D721Med (cell line): ENCODE measurements around the gene DMGDH.

ENCODE experiments used
- DNase-seq: peaks from one replicate; pipeline ENCODE4 v3.0.0; 2011; ENCODE audit warnings: low spot score; ENCODE audit not compliant: insufficient read length
- FAIRE-seq: peaks from 2 replicates; lab custom pipeline; 2011; peaks lifted over from hg19 to GRCh38; lab: Jason Lieb, UNC
- CTCF ChIP-seq: IDR thresholded peaks from 2 replicates; pipeline ENCODE4 v1.5.1; 2012; ENCODE audit warnings: mild to moderate bottlenecking, control low read depth; ENCODE audit not compliant: insufficient read depth; ENCODE audit errors: missing control alignments

The DMGDH gene

GRCh38 chr5:79047199-79047598, 22.3 kb downstream of the DMGDH start:
- DNase-seq, result no peak
- no peak for TF ChIP-seq CTCF
- FAIRE-seq, result no peak

- DNase-seq (no peak), FAIRE-seq (no peak)
- TF ChIP-seq CTCF, result no peak
Observed at GRCh38 chr5:79042188-79042587, 27.3 kb downstream of the DMGDH start.

GRCh38 chr5:79036769-79037168, 32.7 kb downstream of the DMGDH start:
- DNase-seq, result no peak
- no peak for FAIRE-seq
- TF ChIP-seq CTCF, result no peak

- DNase-seq (no peak), FAIRE-seq (no peak)
- TF ChIP-seq CTCF, result no peak
Observed at GRCh38 chr5:79035237-79035636, 34.2 kb downstream of the DMGDH start.

- DNase-seq, result no peak
- TF ChIP-seq CTCF, result no peak
- no peak for FAIRE-seq
Observed at GRCh38 chr5:79032782-79033181, 36.7 kb downstream of the DMGDH start.

GRCh38 chr5:79032031-79032695, 37.3 kb downstream of the DMGDH start:
- no peak for TF ChIP-seq CTCF
- FAIRE-seq, result no peak
- DNase-seq, result no peak

GRCh38 chr5:79031485-79031867, 38.0 kb downstream of the DMGDH start:
- FAIRE-seq (no peak), DNase-seq (no peak)
- TF ChIP-seq CTCF, result no peak
